ENCODE results near the gene SLC43A1.

DNA sequence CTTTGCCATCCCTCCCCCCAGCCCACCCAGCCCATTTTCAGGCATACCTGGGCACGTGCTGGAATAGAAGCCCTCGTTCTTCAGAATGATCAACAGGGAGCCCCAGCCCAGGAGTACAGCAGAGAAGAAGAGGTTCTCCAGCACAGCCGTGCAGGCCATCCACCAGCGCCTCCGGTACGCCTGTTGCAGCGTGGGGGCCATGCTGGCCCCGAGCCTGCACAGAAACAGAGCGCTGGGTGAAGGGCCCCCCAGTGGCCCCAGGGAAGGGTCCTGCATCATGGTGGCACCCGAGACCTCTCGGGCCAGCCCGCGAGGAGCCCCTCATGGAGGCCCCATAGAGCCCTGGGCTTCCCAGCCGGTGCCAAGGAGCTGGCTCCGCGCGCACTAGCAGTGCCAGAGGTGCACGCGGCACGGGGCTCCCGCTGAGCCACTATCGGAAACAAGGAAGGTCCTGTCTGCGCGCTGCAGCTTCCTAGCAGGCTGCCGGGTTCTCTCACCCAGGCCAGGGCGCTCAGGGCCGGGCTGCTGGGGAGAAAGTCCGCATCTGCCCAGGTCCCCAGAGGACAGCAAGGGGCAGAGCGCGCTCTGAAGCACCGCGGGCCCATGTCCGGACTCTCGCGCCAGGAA, 1.5 kb downstream of the SLC43A1 start:
- TF ChIP-seq, protein P1, sequence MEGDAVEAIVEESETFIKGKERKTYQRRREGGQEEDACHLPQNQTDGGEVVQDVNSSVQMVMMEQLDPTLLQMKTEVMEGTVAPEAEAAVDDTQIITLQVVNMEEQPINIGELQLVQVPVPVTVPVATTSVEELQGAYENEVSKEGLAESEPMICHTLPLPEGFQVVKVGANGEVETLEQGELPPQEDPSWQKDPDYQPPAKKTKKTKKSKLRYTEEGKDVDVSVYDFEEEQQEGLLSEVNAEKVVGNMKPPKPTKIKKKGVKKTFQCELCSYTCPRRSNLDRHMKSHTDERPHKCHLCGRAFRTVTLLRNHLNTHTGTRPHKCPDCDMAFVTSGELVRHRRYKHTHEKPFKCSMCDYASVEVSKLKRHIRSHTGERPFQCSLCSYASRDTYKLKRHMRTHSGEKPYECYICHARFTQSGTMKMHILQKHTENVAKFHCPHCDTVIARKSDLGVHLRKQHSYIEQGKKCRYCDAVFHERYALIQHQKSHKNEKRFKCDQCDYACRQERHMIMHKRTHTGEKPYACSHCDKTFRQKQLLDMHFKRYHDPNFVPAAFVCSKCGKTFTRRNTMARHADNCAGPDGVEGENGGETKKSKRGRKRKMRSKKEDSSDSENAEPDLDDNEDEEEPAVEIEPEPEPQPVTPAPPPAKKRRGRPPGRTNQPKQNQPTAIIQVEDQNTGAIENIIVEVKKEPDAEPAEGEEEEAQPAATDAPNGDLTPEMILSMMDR (IDR thresholded peaks at IDR 0.05; ENCODE audit: low read depth, low read length) = no peak
- TF ChIP-seq POLR2A (IDR thresholded peaks at IDR 0.05; ENCODE audit: extremely low read depth, insufficient read length) (no peak), MYC (IDR thresholded peaks at IDR 0.05; ENCODE audit: low read depth, low read length) (no peak; the same call in 1 of the 2 replicates)
- TF ChIP-seq, protein P2, sequence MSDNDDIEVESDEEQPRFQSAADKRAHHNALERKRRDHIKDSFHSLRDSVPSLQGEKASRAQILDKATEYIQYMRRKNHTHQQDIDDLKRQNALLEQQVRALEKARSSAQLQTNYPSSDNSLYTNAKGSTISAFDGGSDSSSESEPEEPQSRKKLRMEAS (IDR thresholded peaks at IDR 0.05; ENCODE audit: low read depth, low read length) = peak; percentile 67

Data from NB4 (cell line).